HUDEP-2 (cell line): Measurements from ENCODE around the gene TMEM33.

Source experiments
- DNase-seq, 76 experiments: peaks; one replicate each; lab custom pipeline; 2025; ENCODE audit not compliant: unreplicated experiment in 76 of 76; lab: John Stamatoyannopoulos, UW

The TMEM33 gene

DNA sequence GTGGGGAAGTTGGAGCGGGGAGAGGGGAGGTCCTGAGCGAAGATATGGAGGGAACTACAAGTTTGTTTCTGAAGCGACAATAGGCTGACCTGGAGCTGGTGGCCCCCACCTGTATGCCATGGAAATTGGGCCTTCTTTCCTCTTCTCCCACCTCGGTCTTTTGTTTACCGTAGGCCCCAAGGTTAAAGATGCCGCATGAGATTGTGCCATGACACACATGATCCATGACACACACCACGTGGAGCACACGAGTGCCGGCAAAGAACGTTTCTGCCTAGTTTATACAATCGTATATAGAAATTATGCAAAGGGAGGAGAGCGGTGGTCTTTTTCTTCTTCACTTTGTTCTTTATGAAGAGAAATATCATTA, 408 bp downstream of the TMEM33 start:
- peak in 17 of 76 experiments; percentile 1 to 43 (median 11) for DNase-seq

DNA sequence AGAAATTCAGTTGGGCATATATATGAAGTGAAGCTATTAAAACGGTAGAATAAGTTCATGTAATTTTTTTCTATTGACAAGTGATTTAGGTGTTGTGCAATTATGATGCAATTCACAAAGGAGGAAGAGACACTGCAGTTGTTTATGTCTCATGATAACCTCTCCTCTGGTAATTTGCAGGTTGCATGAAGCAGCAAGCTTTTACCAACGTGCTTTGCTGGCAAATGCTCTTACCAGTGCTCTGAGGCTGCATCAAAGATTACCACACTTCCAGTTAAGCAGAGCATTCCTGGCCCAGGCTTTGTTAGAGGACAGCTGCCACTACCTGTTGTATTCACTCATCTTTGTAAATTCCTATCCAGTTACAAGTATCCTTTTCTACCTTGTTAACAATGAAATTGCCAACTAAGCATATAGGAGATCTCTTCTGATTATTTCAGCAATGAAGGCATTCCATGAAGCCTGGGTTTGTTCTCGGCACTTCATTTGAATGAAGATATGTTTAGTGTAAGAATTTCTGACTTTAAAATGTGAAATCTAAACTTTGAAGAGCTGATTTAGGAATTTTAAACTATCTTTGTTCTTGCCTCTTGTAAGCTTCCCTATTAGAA, 3.9 kb downstream of the TMEM33 start:
- DNase-seq = no peak

DNA sequence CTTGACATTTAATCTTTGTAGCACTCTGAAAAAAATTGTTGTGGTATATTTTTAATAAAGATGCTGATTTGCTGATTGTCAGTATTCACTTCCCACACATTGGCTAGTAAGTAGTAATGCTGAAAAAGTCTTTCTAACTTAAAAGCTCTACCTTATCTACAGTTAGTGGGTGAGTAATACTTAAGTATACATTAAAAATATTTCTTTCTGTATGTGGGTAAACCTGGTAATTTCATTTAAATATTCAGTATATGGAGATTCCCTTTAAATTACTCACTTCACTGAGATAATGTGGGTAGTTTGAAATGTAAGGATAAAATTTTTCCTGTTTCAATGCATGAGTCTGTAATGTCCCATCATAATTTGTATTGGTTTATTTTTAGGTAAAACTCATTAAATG, 5.6 kb downstream of the TMEM33 start:
- no peak for DNase-seq

DNA sequence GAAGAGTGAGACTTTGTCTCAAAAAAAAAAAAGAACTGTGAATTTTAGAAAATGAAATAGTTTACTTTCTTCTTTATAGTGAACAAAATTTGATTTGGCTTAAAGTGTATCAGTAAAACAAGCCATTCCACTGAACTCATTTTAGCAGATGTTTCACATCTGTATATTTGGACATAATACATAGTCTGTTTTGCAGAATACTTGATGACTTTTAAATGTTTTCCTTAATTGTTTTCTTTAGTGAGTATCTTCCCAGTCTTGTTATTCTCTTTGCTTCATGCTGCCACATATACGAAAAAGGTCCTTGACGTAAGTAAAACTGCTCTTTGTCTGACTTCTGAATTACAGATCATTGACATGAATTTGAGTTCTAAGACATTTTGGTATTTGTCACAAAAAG, 8.3 kb downstream of the TMEM33 start:
- DNase-seq = no peak

DNA sequence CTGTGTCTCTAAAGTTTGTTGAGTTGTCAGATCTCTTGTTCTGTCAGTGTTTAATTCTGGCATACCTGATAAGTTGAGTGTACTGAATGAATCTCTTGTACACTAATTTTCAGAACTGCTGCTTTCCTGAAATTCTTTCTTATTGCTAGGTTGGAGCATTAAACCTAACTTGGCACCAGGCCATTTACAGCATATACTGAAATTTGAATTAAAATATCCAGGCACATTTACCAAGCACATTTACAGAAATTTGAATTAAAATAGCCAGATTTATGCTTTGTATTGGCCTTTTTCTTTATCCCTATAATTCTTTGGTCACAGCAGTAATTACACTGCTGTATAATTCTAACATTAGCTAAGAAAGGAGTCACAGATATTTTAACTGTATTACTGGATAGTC, 8.9 kb downstream of the TMEM33 start:
- DNase-seq = no peak

DNA sequence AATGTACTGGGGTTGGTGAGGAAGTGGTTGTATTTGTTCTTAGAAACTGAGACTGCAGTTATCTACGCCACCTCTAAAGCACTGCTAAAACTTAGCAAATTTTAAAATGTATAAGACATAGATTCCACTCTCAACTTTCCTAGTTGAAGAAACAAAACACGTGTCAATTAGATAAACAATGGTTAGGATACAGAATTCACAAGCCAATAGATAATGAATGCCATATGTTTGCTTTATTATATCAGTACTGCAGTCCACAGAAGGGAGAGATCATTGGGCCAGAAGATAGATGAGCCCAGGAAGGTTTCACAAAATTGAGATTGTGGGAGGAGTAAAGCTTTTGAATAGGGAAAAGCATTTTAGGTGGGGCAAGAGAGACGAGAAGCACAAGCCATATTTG, 14.3 kb downstream of the TMEM33 start:
- no peak for DNase-seq

DNA sequence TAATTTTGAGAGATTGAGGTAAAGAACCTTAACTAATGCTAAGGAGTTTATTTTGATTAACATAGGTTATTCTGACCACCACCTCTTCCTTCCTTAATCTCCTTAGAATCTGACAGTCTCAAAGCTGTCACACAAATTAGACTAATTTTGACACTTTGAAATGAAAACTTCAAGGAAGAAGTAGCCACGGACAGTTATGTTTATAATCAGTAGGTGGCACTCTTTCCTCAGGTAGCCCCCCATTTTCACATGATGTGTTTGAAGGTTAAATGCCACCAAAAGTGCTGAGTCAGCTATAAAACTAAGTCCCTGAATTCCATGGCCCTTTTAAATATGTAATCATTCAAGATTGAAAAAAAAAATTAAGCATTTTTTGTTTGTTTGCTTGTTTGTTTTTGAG, 22.4 kb downstream of the TMEM33 start:
- peak in 11 of 76 experiments; percentile 3 to 28 (median 17) for DNase-seq

DNA sequence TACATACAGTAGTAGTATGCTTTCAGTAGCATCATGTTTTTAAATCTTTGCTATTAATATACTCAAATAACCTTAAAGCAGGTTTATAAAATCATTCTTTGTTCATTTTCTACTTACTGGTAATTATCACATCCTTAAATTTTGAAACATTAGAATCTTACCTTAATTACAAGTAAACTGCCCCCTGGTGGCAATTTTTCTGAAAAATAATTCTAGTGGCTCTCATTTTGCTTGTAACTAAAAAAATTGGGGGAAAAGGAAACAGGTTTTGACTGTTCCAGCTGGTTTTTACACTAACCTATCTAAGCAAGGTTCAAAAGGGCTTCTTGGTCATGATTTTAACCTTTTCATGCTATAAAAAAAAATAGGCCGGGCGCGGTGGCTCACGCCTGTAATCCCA, 27.9 kb downstream of the TMEM33 start:
- DNase-seq = peak in 17 of 76 experiments; percentile 0 to 43 (median 13)

DNA sequence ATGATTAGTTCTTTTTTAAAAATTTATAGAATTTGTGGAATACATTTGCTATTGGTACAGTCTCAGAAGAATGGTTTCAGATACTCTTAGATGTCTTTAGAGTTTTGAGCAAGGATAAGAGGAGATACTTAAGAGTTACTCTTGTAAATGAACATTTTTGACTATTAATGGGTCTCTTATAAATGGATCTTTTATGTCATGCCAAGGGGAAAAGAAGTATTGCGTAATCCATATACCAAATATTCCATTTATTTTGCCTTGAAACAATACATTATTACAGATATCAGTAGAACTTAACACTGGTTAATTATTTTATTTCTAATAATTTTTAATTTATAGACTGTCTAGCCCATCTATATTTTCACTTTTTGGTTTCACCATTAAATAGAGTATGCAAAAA, 29.2 kb downstream of the TMEM33 start:
- no peak for DNase-seq

DNA sequence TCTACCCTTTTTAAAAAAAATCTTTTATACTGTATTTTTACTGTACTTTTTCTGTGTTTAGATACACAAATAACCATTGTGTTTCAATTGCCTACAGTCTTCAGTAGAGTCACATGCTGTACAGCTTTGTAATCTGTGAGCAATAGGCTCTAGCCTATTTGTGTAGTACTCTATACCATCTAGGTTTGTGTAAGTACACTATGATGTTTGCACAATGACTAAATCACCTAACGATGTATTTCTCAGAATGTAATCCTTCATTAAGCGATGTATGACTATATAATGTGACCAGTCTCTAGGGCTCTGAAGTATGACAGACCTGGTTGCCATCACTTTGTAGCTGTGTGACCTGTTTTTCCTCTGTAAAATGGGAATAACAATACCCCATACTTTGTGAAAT, 32.2 kb downstream of the TMEM33 start:
- DNase-seq = no peak

DNA sequence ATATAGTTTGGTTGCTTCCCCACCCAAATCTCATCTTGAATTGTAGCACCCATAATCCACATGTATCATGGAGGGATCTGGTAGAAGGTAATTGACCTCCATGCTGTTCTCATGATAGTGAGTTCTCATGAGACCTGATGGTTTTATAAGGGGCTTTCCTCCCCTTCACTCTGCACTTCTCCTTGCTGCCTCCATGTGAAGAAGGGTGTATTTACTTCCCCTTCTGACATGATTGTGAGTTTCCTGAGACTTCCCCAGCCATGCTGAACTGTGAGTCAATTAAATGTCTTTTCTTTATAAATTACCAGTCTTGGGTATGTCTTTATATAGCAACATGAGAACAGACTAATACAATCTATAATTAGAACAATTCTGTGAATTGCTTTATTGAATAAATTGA, 34.4 kb downstream of the TMEM33 start:
- DNase-seq = no peak

DNA sequence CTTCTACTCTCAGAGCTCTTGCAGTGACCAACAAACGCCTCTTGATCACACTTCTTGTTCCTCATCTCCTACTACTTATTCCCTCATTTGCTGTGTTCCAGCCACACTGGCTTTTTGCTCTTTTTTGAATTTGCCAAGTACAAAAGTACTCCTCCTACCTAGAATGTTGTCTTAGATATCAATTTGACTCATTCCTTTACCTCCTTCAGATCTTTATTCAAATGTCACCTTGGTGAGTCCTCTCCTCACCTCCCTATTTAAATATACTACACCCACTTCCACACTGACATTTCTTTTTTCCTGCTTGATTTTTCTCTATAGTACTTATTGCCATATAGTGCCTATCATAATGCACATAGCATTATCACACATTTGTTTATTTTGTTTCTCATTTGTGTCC, 40.1 kb downstream of the TMEM33 start:
- DNase-seq = no peak

DNA sequence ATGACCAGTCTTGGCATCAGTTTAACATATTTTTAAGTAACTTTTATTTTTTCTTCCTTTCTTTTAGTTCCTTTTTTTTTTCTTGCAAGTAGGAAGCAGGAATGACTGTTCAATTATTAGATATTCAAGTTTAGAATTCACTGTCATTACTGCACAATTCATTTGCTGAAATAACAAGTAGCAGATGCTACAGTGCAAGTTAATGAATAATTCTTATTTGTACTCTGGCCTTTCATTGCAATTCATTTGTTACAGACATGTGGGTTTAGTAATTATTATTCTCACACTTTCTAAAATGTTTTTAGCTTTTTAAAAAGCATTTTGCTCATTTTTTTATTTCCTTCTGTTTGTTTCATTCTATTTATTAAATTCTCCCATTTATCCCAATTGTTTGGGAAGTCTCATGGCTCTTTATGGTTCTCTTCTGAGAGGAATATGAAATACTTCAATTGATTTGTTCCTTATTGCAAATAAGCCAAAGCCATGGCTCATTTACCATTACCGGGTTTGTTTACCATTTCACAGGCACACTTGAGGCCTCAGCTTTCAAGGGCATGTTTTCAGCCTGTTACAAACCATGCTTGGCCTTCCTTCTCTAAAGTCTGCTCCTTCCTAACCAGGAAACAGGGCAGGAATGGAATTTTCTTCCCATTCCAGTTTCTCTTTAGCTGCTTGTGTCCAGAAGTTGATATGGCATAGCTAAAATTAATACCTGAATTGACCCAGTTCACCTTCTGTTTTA, 41.7 kb downstream of the TMEM33 start:
- DNase-seq = no peak

DNA sequence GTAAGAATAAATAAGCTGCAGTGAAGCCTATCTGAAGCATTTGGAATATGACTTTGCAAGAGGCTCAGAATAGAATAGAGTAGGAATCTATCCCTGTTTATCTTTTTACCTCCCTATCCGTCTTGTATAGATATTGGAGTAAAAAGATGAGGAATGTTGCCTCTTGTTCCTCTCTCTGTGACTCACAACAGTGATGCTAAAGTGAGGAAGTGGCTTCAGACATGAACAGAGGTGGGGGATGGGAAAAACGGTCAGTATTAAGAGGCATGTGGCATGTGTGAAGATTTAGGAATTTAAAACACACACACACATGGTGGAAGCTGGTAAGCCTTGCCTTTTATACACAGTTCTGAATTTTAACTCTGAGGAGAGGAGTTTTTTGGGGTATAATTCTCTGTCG, 42.5 kb downstream of the TMEM33 start:
- DNase-seq = no peak

DNA sequence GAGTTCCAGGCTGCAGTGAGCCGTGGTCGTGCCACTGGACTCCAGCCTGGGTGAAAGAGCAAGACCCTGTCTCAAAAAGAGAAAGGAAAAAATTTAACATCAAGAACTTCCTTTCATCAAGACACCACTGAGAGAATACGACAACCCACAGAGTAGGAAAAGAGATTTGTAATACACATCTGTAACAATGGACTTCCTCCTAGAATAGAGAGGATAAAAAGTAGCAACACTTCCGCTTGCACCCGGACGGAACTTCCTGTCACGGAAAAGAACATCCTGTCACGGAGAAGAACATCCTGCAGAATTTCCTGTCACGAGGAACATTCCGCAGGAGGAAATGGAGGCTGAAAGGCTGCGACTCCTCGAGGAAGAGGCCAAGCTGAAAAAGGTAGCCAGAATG, 46.2 kb downstream of the TMEM33 start, which contains the start of gene DCAF4L1:
DCAF4L1 (plus strand) TSS at position 301 of the 400 bp plus-strand sequence; CDS start at position 338, 37 bp downstream.
- DNase-seq = no peak

DNA sequence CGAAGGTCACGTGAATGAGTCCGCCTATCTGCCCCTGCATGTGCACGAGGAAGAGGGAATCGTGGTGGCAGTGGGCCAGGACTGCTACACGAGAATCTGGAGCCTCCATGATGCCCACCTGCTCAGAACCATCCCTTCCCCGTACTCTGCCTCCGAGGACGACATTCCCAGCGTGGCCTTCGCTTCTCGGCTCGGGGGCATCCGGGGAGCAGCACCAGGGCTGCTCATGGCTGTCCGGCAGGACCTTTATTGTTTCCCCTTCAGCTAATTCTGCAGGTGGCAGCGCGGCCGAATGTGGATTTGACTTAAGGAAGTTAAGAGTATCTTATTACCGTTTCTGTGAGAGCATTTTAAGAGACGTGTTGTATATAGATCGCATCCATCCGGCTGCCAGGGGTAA, 47.5 kb downstream of the TMEM33 start:
- no peak for DNase-seq

DNA sequence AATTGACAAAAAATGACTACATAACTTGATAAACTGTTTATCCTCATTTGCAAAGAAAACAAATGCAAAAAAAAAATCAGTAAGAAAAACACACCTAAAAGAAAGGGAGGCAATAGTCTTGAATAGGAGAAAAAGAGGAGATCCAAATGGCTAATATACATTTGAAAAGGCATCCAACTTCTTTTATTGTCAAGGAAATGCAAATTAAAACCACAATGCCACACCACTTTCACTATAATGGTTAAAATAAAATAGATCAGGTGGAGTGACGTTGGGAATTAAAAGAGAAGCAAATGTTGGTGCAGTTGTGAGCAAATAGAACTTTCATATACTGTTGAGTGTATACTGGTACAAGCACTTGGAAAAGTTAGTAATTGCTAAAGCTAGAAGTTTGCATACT, 49.9 kb downstream of the TMEM33 start:
- no peak for DNase-seq

DNA sequence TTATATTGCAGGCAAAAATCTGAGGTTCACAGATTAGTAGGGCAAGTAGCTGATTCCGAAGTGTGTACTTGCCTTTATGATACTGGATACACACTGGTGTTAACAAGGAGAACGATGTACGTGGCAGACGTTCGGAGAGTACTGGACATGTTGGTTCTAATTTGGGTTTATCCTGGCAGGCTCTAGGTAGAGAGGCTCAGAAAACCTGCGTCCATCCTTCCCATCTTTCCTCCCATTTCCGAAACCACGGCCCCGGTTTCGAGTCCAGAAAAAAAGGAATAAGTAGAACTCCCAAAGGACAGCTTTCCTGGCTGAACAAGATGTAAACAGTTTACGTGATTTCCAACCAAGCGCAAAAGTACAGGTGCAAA, 54.8 kb downstream of the TMEM33 start:
- no peak for DNase-seq

DNA sequence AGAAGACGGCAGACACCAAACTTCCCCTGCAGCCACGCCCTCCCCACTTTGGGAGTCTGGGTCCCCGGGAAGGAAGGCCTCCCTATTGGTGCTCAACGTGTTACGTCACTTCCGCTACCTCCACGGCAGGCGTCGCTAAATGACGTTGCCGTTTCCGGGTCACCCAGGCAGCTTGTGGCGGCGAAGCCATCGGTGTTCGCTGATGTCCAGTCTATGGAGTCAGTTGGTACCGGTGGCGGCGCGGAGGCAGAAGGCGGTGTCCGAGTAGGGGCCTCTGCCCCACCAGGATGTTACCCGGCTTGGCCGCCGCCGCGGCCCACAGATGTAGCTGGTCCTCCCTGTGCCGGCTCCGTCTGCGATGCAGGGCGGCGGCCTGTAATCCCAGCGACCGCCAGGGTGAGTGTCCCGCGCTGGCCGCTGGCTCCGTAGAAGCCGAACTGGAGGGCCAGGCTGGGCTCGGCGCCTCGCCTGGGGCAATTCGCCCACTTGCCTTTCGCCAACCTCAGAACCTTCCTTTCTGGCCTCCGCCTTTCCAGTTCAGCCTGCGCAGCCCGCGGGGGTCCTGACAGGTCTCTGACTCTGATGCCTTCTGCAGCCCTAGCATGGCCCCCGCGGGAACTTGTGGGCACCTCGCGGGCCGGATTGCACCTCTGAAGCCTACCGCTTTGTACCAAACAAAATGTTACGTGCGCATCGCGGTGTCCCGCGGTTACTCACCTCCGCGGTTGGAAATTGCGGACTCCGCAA, 55.3 kb downstream of the TMEM33 start, which contains the start of gene SLC30A9:
SLC30A9 (plus strand) TSS at position 166 of the 747 bp plus-strand sequence; CDS start at position 288, 122 bp downstream.
- peak in 75 of 76 experiments; percentile 22 to 93 (median 82) for DNase-seq

DNA sequence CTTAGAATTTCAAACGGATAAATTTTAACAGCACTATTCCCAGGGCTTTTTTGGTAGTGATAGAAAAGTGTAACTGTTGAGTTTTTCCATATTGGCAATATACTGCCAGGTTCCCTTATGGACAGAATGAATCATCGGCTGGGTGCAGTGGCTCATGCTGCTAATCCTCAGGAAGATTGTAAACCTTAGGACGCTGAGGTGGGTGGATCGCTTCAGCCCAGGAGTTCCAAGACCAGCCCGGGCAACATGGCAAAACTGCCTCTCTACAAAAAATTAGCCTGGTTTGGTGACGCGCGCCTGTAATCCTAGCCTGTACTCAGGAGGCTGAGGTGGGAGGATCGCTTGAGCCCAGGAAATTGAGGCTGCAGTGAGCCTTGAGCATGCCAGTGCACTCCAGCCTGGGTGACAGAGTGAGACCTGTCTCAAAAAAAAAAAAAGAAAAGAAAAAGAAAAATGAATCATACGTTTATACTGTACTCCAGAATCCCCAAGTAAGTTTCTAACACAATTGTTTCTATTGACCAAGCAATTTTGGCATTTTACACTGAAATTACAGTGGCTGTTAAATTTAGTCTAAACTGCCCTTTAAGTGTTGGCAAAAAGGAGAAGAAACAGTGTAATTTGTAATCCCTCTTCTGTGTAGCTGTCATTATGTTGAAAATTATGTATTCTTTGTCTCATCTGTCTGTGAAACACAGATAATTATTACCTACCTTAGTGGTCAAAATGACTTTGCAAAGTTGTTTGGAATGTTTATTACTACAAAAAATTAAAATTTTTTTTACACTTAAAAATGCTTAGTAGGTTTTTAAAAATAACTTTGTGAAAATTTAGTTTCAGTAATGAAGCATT, 56.9 kb downstream of the TMEM33 start:
- peak in 3 of 76 experiments; percentile 3 to 15 (median 6) for DNase-seq
